PC-3 (cell line): ENCODE measurements around the gene MRTFA. TPM values are rescaled to one million over a fixed set of nuclear protein-coding genes. Genes with fewer than 3 reads are reported as not detected.

Experiments used
- ATAC-seq: fragments of 200-7000 bp; cut with Tn5 transposase; 2 replicates; pipeline ENCODE4 v1.9.1; 2020; ENCODE audit warnings: mild to moderate bottlenecking, moderate library complexity
- BruUV-seq: library from RNA; stranded (reverse); fragments of 400-500 nt; replicated peaks from 2 replicates; lab custom pipeline; 2021; lab: Mats Ljungman, UMichigan
- CTCF ChIA-PET: fragments of 300-600 bp; sonication (Branson Sonifier 250); formaldehyde crosslinking; loops from one replicate; lab custom pipeline; 2022; ENCODE audit warnings: antibody characterized with exemption; lab: Charles Lee
- POLR2A ChIA-PET: fragments of 300-600 bp; sonication (Branson Sonifier 250); formaldehyde crosslinking; loops from one replicate; lab custom pipeline; 2022; ENCODE audit warnings: antibody characterized with exemption; ENCODE audit not compliant: unreplicated experiment; lab: Charles Lee
- DNase-seq: peaks from one replicate; pipeline ENCODE4 v3.0.0-alpha.2; 2015
- H2AFZ ChIP-seq: fragments of 300-600 bp; sonication (generic); 2 replicates; pipeline ENCODE4 v1.6.0; 2016; ENCODE audit warnings: antibody characterized with exemption, low read length
- H3F3A ChIP-seq: fragments of 300-600 bp; sonication (generic); one replicate; pipeline ENCODE4 v1.6.0; 2017; ENCODE audit warnings: antibody characterized with exemption, low read length, control low read depth, mild to moderate bottlenecking; ENCODE audit not compliant: unreplicated experiment
- H3K27ac ChIP-seq: fragments of 300-600 bp; sonication (generic); 2 replicates; pipeline ENCODE4 v1.5.1; 2016; ENCODE audit warnings: mild to moderate bottlenecking, low read length
- H3K27me3 ChIP-seq: fragments of 300-600 bp; sonication (generic); 2 replicates; pipeline ENCODE4 v1.6.1; 2016; ENCODE audit warnings: low read length, mixed read lengths
- H3K36me3 ChIP-seq: fragments of 300-600 bp; sonication (generic); 2 replicates; pipeline ENCODE4 v1.6.1; 2016; ENCODE audit warnings: low read depth, mixed run types, low read length, mixed read lengths
- H3K4me1 ChIP-seq: fragments of 300-600 bp; sonication (generic); 2 replicates; pipeline ENCODE4 v1.5.1; 2016; ENCODE audit warnings: low read length; ENCODE audit not compliant: insufficient read depth
- H3K4me2 ChIP-seq: fragments of 300-600 bp; sonication (generic); 2 replicates; pipeline ENCODE4 v1.6.0; 2016; ENCODE audit warnings: low read length
- H3K4me3 ChIP-seq: fragments of 300-600 bp; sonication (generic); 2 replicates; pipeline ENCODE4 v1.5.1; 2016; ENCODE audit warnings: mild to moderate bottlenecking, low read length, mixed read lengths
- H3K79me2 ChIP-seq: fragments of 300-600 bp; sonication (generic); 2 replicates; pipeline ENCODE4 v1.6.1; 2017; ENCODE audit warnings: low read length, mixed read lengths
- H3K9ac ChIP-seq: fragments of 300-600 bp; sonication (generic); 2 replicates; pipeline ENCODE4 v1.6.0; 2016; ENCODE audit warnings: mild to moderate bottlenecking, low read length
- H3K9me2 ChIP-seq: fragments of 300-600 bp; sonication (generic); replicated peaks from 2 replicates; pipeline ENCODE4 v1.6.1; 2016; ENCODE audit warnings: mixed run types, low read length, mixed read lengths
- H3K9me3 ChIP-seq: fragments of 300-600 bp; sonication (generic); 2 replicates; pipeline ENCODE4 v1.6.1; 2016; ENCODE audit warnings: low read length, mixed read lengths
- H4K20me1 ChIP-seq: fragments of 300-600 bp; sonication (generic); 2 replicates; pipeline ENCODE4 v1.6.1; 2016; ENCODE audit warnings: low read length, mixed read lengths
- EZH2 ChIP-seq: fragments of 300-600 bp; sonication (generic); IDR thresholded peaks from one replicate; pipeline ENCODE4 v1.6.1; 2017; ENCODE audit warnings: antibody characterized with exemption, mild to moderate bottlenecking, low read length; ENCODE audit not compliant: unreplicated experiment
- EZH2phosphoT487 ChIP-seq: fragments of 300-600 bp; sonication (generic); IDR thresholded peaks from 2 replicates; pipeline ENCODE4 v1.6.1; 2018; ENCODE audit warnings: mild to moderate bottlenecking, antibody characterized with exemption, low read length, borderline replicate concordance
- intact Hi-C: fragments of 100-400 bp; cut with micrococcal nuclease; formaldehyde crosslinking; loops from 2 replicates; pipeline ENCODE4 v1.9.0; 2023
- total RNA-seq: library from RNA; depleted of rRNA; stranded (reverse); fragments of >200 nt; gene quantifications from 2 replicates; pipeline ENCODE4 v1.2.3, GENCODE V29; 2014
- TF ChIP-seq, protein P1 (sequence below): fragments of 300-600 bp; sonication (generic); conservative IDR thresholded peaks from 2 replicates; pipeline ENCODE4 v1.5.1; 2017; ENCODE audit warnings: antibody characterized with exemption, low read depth, mild to moderate bottlenecking, low read length

The MRTFA gene
- total RNA-seq, 1 experiment from 2014 or later: 32.6 TPM

DNA sequence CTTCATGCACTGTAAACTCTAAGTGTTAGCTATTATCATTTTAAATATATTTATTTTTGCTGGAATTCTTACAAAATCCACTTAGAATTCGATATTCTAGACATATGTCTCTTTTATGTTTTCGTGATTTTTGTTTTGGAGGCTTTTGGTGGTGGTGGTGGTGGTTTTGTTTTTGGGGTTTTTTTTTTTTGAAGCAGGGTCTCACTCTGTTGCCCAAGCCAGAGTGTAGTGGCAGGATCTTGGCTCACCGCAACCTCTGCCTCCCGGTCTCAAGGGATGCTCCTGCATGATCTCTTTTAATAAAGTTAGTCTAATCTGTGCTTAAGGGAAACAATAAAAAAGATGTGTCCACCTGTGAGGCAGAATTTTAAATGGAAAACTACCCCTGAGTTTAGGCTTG is 117.7 kb downstream of the MRTFA start:
- CTCF ChIA-PET: no interaction called here
- POLR2A ChIA-PET: no interaction called here
- Histone ChIP-seq H3K4me3 (no peak overlapping the region), H3K36me3 (peaks cover 2% of the 10 kb centered on the region; the same call in 1 of the 2 replicates), H3K27me3 (no peaks in the 10 kb centered on the region), H3K9ac (no peak overlapping the region), H3K9me3 (no peaks in the 10 kb centered on the region), H3K4me1 (no peaks in the 10 kb centered on the region), H3K79me2 (peaks cover 11% of the 10 kb centered on the region), H3K9me2 (no peaks in the 10 kb centered on the region), H3F3A (no peaks in the 10 kb centered on the region), H3K27ac (no peak overlapping the region), H2AFZ (no peak overlapping the region), H4K20me1 (no peaks in the 10 kb centered on the region), H3K4me2 (no peak overlapping the region)
- ATAC-seq (no peak), DNase-seq (no peak)
- intact Hi-C loops: no loop called here
- no TSS peak for BruUV-seq
- TF ChIP-seq, protein P1, sequence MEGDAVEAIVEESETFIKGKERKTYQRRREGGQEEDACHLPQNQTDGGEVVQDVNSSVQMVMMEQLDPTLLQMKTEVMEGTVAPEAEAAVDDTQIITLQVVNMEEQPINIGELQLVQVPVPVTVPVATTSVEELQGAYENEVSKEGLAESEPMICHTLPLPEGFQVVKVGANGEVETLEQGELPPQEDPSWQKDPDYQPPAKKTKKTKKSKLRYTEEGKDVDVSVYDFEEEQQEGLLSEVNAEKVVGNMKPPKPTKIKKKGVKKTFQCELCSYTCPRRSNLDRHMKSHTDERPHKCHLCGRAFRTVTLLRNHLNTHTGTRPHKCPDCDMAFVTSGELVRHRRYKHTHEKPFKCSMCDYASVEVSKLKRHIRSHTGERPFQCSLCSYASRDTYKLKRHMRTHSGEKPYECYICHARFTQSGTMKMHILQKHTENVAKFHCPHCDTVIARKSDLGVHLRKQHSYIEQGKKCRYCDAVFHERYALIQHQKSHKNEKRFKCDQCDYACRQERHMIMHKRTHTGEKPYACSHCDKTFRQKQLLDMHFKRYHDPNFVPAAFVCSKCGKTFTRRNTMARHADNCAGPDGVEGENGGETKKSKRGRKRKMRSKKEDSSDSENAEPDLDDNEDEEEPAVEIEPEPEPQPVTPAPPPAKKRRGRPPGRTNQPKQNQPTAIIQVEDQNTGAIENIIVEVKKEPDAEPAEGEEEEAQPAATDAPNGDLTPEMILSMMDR: no peak
- TF ChIP-seq EZH2phosphoT487 (no peak), EZH2 (no peak)

DNA sequence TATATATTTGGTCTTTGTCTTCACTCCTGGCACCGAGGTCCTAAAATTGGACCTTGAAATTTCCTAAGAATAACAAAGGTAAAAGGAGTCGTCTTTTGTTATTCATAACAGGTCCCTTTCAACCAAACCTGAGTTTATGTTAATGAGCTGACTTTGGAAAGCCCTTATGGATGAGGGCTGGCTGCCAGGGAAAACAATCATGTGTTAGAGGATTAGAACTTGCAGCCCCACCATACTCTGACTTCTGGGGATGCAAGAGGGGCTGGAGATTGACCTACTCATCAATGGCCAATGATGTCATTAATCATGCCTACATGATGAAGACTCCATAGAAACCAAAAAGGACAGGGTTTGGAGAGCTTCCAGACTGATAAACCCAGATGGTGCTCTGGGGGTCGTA is 118.9 kb downstream of the MRTFA start:
- no peaks in the 10 kb centered on the region for H3F3A ChIP-seq
- DNase-seq: no peak
- no TSS peak for BruUV-seq
- H3K27ac ChIP-seq: no peak overlapping the region
- intact Hi-C loops: no loop called here
- no peak overlapping the region for H2AFZ ChIP-seq
- H4K20me1 ChIP-seq: no peaks in the 10 kb centered on the region
- TF ChIP-seq, protein P1: no peak
- no peak for TF ChIP-seq EZH2
- H3K9me3 ChIP-seq: no peaks in the 10 kb centered on the region
- H3K27me3 ChIP-seq: no peaks in the 10 kb centered on the region
- peaks cover 6% of the 10 kb centered on the region; the same call in 1 of the 2 replicates for H3K4me1 ChIP-seq
- H3K9me2 ChIP-seq: no peaks in the 10 kb centered on the region
- peaks cover 2% of the 10 kb centered on the region; the same call in 1 of the 2 replicates for H3K36me3 ChIP-seq
- no peak overlapping the region for H3K9ac ChIP-seq
- ChIA-PET CTCF (no interaction called here), POLR2A (no interaction called here)
- H3K79me2 ChIP-seq: 0 out of 2 replicates have a peak, but pooled peaks cover 4% of the 10 kb centered on the region
- no peak overlapping the region for H3K4me2 ChIP-seq
- no peak for ATAC-seq
- no peak overlapping the region for H3K4me3 ChIP-seq

DNA sequence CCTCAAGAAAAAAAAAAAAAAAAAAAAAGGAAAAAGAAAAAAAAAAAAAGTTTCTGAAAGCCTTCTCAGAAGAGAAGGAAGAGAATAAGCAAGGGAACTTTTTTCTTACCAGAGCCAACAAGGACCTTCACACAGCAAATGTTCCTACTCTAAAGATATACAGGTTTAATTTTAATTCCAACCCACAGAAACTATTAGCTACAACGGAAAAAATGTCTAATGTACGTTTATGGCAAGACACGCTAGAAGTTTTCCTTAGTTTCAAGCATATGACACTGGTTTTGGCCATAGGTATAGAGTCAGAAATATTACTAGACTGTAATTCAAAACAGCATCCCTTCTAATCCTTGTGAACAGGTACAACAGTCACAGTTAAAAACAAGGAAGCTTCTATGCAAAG is 120.1 kb downstream of the MRTFA start:
- Histone ChIP-seq H3K4me1 (peaks cover 17% of the 10 kb centered on the region), H4K20me1 (no peaks in the 10 kb centered on the region), H2AFZ (no peak overlapping the region), H3K9ac (no peak overlapping the region), H3K36me3 (peaks cover 2% of the 10 kb centered on the region; the same call in 1 of the 2 replicates), H3K27me3 (no peaks in the 10 kb centered on the region), H3K79me2 (peaks cover 12% of the 10 kb centered on the region; the same call in 1 of the 2 replicates), H3K9me3 (no peaks in the 10 kb centered on the region), H3K4me3 (no peak overlapping the region), H3K9me2 (no peaks in the 10 kb centered on the region), H3K27ac (no peak overlapping the region), H3K4me2 (no peak overlapping the region), H3F3A (no peaks in the 10 kb centered on the region)
- BruUV-seq: no TSS peak
- TF ChIP-seq EZH2phosphoT487 (no peak), EZH2 (no peak)
- TF ChIP-seq, protein P1: no peak
- no peak for ATAC-seq
- ChIA-PET CTCF (no interaction called here), POLR2A (no interaction called here)
- no peak for DNase-seq
- intact Hi-C loops: no loop called here
